ENCODE data around the gene ATP2A1.

ATP2A1 gene

GRCh38 chr16:28863929-28864793 is 14.1 kb upstream of the ATP2A1 start (continued):
- TF ChIP-seq ZBTB17 (tag by site-specific recombination; IDR thresholded peaks at IDR 0.05) (no peak; the same call in 1 of the 2 replicates), PRDM2 (tag by site-specific recombination; IDR thresholded peaks at IDR 0.05; ENCODE audit: borderline replicate concordance) (no peak), ZNF184 (tag by site-specific recombination; IDR thresholded peaks at IDR 0.05) (no peak), ZNF239 (tag by site-specific recombination; IDR thresholded peaks at IDR 0.05) (no peak), ZNF701 (tag by site-specific recombination; IDR thresholded peaks at IDR 0.05) (no peak), HIC1 (tag by site-specific recombination; IDR thresholded peaks at IDR 0.05) (no peak), PATZ1 (tag by site-specific recombination; IDR thresholded peaks at IDR 0.05) (peak; percentile 17; the same call in 1 of the 2 replicates), ZNF521 (tag by site-specific recombination; IDR thresholded peaks at IDR 0.05) (no peak), ZBTB7A (tag by site-specific recombination; IDR thresholded peaks at IDR 0.05; ENCODE audit: low read depth) (no peak; the same call in 1 of the 2 replicates), RBAK (tag by site-specific recombination; IDR thresholded peaks at IDR 0.05) (no peak), TCF7L2 (IDR thresholded peaks at IDR 0.05; ENCODE audit: borderline replicate concordance, low read depth, low read length) (no peak), OSR2 (tag by site-specific recombination; IDR thresholded peaks at IDR 0.05) (no peak), ZNF600 (tag by site-specific recombination; IDR thresholded peaks at IDR 0.05) (peak; percentile 31; the same call in 1 of the 2 replicates), GLI4 (tag by site-specific recombination; IDR thresholded peaks at IDR 0.05) (0 out of 2 replicates have a peak, but pooled peaks have one; percentile 14), ZNF354C (tag by site-specific recombination; IDR thresholded peaks at IDR 0.05; ENCODE audit: borderline replicate concordance, low read depth) (no peak), ZNF473 (tag by site-specific recombination; IDR thresholded peaks at IDR 0.05) (no peak), ZNF23 (tag by site-specific recombination; IDR thresholded peaks at IDR 0.05; ENCODE audit: borderline replicate concordance) (no peak), KLF9 (tag by site-specific recombination; IDR thresholded peaks at IDR 0.05; ENCODE audit: low read depth) (peak; percentile 69; the same call in 1 of the 2 replicates), ZNF585B (tag by site-specific recombination; IDR thresholded peaks at IDR 0.05) (no peak), ZBTB10 (tag by site-specific recombination; IDR thresholded peaks at IDR 0.05) (no peak), ZNF514 (tag by site-specific recombination; IDR thresholded peaks at IDR 0.05) (no peak), KLF10 (tag by site-specific recombination; IDR thresholded peaks at IDR 0.05) (no peak), YY1 (tag by site-specific recombination; IDR thresholded peaks at IDR 0.05) (no peak), HOXA7 (CRISPR knock-in tag; IDR thresholded peaks at IDR 0.05; ENCODE audit: borderline replicate concordance) (no peak), ZBTB6 (tag by site-specific recombination; IDR thresholded peaks at IDR 0.05) (peak; percentile 24; the same call in 1 of the 2 replicates), ZNF660 (tag by site-specific recombination; IDR thresholded peaks at IDR 0.05) (no peak; the same call in 1 of the 2 replicates)
